ENCODE results near the gene ZNF319. TPM values are rescaled to one million over a fixed set of nuclear protein-coding genes. Genes with fewer than 3 reads are reported as not detected.

The ZNF319 gene
- total and polyA plus RNA-seq, 10 of the 15 experiments (the other 5 are each of a cell fraction or from before 2014, with no cell fraction given), result 0.29 to 7.4 (median 1.7) TPM

DNA sequence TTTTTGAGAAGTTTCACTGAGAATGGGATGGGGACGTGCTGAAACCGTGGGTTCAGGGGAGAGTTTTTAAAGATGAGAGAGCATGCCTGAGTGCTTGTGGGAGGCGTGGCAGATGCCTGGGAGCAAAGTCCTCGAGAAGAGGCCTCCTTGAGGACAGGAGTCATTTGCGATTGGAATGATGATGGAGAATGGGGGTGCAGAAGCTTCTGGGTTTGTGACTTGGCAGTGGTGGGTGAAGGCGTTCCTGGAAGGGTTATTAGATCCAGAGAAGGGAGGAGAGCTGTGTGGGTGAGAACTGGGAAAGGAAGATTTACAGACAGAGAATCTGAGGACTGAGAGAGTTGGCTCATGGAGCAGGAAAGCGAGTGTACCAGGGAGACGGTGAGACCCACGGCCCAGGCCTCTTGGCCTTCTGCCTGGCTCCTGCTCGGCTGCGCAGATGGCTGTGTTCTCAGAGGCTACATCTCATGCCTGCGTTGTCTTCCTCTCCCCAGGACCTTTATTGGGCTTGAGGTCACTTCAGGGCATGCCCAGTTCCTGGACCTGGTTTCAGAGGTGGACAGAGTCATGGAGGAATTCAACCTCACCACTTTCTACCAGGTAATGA is 16.5 kb upstream of the ZNF319 start:
- Histone ChIP-seq H3K79me2 (ENCODE audit: control insufficient read depth, insufficient read depth, low read length) (no peaks in the 10 kb centered on the region), H3K36me3 (ENCODE audit: control insufficient read depth in 2 of 2, insufficient read depth in 2 of 2, low read length in 1 of 2) (peaks cover 2 to 8% of the 10 kb centered on the region in 2 experiments; a peak in 3 of 4 replicates), H3K9me3 (replicated peaks; ENCODE audit: control insufficient read depth, insufficient read depth, low read length) (no peaks in the 10 kb centered on the region), H2AFZ (ENCODE audit: control insufficient read depth, low read depth, low read length) (no peak overlapping the region), H3K4me3 (no peak overlapping the region), H3K9ac (ENCODE audit: control insufficient read depth, insufficient read depth, low read length) (no peak overlapping the region), H3K4me2 (ENCODE audit: control insufficient read depth, insufficient read depth) (no peak overlapping the region), H3K4me1 (ENCODE audit: control insufficient read depth, insufficient read depth, low read length) (no peaks in the 10 kb centered on the region), H3K27me3 (replicated peaks in 1 of 2; ENCODE audit: control insufficient read depth in 2 of 2, insufficient read depth in 2 of 2, low read length in 1 of 2) (no peaks in the 10 kb centered on the region), H3K27ac (ENCODE audit: control insufficient read depth, insufficient read depth) (no peak overlapping the region), H4K20me1 (ENCODE audit: control insufficient read depth, insufficient read depth) (no peaks in the 10 kb centered on the region)
- no TSS peak for BruUV-seq (replicated peaks)
- POLR2A ChIA-PET, result interaction anchor here (0.5 kb wide), 1 partner anchor 46 kb away, joined by 3 read pairs; no protein-coding TSS in a partner anchor
- DNase-seq (ENCODE audit: low read depth, low spot score), result no peak
- no peak for FAIRE-seq
- in situ Hi-C loops (cut with MboI), result no loop called here
- ATAC-seq, result no peak
- SMC1A ChIA-PET (ENCODE audit: uncharacterized antibody, unreplicated experiment), result no interaction called here
- intact Hi-C loops (cut with micrococcal nuclease; ENCODE audit: unreplicated experiment), result no loop called here
- CTCF ChIA-PET, result no interaction called here
- 64% methylated on average over 11 of the region's 12 CpGs for WGBS (ENCODE audit: insufficient coverage, insufficient replicate concordance, low lambda C conversion rate, missing lambda C conversion rate)
- RAD21 ChIA-PET (ENCODE audit: unreplicated experiment), result no interaction called here
- TF ChIP-seq, protein P1, sequence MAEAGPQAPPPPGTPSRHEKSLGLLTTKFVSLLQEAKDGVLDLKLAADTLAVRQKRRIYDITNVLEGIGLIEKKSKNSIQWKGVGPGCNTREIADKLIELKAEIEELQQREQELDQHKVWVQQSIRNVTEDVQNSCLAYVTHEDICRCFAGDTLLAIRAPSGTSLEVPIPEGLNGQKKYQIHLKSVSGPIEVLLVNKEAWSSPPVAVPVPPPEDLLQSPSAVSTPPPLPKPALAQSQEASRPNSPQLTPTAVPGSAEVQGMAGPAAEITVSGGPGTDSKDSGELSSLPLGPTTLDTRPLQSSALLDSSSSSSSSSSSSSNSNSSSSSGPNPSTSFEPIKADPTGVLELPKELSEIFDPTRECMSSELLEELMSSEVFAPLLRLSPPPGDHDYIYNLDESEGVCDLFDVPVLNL (IDR thresholded peaks at IDR 0.05; ENCODE audit: low read depth, low read length), result no peak
- TF ChIP-seq, protein P2, sequence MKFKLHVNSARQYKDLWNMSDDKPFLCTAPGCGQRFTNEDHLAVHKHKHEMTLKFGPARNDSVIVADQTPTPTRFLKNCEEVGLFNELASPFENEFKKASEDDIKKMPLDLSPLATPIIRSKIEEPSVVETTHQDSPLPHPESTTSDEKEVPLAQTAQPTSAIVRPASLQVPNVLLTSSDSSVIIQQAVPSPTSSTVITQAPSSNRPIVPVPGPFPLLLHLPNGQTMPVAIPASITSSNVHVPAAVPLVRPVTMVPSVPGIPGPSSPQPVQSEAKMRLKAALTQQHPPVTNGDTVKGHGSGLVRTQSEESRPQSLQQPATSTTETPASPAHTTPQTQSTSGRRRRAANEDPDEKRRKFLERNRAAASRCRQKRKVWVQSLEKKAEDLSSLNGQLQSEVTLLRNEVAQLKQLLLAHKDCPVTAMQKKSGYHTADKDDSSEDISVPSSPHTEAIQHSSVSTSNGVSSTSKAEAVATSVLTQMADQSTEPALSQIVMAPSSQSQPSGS (IDR thresholded peaks at IDR 0.05; ENCODE audit: low read length), result no peak
- TF ChIP-seq, protein P3, sequence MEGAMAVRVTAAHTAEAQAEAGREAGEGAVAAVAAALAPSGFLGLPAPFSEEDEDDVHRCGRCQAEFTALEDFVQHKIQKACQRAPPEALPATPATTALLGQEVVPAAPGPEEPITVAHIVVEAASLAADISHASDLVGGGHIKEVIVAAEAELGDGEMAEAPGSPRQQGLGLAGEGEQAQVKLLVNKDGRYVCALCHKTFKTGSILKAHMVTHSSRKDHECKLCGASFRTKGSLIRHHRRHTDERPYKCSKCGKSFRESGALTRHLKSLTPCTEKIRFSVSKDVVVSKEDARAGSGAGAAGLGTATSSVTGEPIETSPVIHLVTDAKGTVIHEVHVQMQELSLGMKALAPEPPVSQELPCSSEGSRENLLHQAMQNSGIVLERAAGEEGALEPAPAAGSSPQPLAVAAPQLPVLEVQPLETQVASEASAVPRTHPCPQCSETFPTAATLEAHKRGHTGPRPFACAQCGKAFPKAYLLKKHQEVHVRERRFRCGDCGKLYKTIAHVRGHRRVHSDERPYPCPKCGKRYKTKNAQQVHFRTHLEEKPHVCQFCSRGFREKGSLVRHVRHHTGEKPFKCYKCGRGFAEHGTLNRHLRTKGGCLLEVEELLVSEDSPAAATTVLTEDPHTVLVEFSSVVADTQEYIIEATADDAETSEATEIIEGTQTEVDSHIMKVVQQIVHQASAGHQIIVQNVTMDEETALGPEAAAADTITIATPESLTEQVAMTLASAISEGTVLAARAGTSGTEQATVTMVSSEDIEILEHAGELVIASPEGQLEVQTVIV (IDR thresholded peaks at IDR 0.05; ENCODE audit: borderline replicate concordance, partially characterized antibody), result no peak
- TF ChIP-seq, protein P4, sequence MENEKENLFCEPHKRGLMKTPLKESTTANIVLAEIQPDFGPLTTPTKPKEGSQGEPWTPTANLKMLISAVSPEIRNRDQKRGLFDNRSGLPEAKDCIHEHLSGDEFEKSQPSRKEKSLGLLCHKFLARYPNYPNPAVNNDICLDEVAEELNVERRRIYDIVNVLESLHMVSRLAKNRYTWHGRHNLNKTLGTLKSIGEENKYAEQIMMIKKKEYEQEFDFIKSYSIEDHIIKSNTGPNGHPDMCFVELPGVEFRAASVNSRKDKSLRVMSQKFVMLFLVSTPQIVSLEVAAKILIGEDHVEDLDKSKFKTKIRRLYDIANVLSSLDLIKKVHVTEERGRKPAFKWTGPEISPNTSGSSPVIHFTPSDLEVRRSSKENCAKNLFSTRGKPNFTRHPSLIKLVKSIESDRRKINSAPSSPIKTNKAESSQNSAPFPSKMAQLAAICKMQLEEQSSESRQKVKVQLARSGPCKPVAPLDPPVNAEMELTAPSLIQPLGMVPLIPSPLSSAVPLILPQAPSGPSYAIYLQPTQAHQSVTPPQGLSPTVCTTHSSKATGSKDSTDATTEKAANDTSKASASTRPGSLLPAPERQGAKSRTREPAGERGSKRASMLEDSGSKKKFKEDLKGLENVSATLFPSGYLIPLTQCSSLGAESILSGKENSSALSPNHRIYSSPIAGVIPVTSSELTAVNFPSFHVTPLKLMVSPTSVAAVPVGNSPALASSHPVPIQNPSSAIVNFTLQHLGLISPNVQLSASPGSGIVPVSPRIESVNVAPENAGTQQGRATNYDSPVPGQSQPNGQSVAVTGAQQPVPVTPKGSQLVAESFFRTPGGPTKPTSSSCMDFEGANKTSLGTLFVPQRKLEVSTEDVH (IDR thresholded peaks at IDR 0.05; ENCODE audit: low read depth, partially characterized antibody), result no peak
- TF ChIP-seq, protein P5, sequence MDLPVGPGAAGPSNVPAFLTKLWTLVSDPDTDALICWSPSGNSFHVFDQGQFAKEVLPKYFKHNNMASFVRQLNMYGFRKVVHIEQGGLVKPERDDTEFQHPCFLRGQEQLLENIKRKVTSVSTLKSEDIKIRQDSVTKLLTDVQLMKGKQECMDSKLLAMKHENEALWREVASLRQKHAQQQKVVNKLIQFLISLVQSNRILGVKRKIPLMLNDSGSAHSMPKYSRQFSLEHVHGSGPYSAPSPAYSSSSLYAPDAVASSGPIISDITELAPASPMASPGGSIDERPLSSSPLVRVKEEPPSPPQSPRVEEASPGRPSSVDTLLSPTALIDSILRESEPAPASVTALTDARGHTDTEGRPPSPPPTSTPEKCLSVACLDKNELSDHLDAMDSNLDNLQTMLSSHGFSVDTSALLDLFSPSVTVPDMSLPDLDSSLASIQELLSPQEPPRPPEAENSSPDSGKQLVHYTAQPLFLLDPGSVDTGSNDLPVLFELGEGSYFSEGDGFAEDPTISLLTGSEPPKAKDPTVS (IDR thresholded peaks at IDR 0.05; ENCODE audit: low read depth, low read length), result no peak
- TF ChIP-seq, protein P6, sequence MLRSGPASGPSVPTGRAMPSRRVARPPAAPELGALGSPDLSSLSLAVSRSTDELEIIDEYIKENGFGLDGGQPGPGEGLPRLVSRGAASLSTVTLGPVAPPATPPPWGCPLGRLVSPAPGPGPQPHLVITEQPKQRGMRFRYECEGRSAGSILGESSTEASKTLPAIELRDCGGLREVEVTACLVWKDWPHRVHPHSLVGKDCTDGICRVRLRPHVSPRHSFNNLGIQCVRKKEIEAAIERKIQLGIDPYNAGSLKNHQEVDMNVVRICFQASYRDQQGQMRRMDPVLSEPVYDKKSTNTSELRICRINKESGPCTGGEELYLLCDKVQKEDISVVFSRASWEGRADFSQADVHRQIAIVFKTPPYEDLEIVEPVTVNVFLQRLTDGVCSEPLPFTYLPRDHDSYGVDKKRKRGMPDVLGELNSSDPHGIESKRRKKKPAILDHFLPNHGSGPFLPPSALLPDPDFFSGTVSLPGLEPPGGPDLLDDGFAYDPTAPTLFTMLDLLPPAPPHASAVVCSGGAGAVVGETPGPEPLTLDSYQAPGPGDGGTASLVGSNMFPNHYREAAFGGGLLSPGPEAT (IDR thresholded peaks at IDR 0.05; ENCODE audit: low read depth), result no peak
- no peak for TF ChIP-seq PAX8 (IDR thresholded peaks at IDR 0.05)
- no peak for TF ChIP-seq ZZZ3 (IDR thresholded peaks at IDR 0.05; ENCODE audit: control insufficient read depth, insufficient read length, low read depth)
- TF ChIP-seq, protein P7, sequence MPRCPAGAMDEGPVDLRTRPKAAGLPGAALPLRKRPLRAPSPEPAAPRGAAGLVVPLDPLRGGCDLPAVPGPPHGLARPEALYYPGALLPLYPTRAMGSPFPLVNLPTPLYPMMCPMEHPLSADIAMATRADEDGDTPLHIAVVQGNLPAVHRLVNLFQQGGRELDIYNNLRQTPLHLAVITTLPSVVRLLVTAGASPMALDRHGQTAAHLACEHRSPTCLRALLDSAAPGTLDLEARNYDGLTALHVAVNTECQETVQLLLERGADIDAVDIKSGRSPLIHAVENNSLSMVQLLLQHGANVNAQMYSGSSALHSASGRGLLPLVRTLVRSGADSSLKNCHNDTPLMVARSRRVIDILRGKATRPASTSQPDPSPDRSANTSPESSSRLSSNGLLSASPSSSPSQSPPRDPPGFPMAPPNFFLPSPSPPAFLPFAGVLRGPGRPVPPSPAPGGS (IDR thresholded peaks at IDR 0.05; ENCODE audit: borderline replicate concordance, insufficient read depth, low read depth, low read length, poor library complexity, severe bottlenecking), result no peak

Measured in GM12878 (cell line).